ENCODE results near the gene NLK. TPM values are rescaled to one million over a fixed set of nuclear protein-coding genes. Genes with fewer than 3 reads are reported as not detected.
"Not testable (repeated sequence)": the region's sequence is repeated elsewhere in the genome, so short reads cannot be mapped to it uniquely, and the experiment has no call there.

Gene NLK
- total RNA-seq, 1 experiment from 2014 or later: 21.8 TPM

DNA sequence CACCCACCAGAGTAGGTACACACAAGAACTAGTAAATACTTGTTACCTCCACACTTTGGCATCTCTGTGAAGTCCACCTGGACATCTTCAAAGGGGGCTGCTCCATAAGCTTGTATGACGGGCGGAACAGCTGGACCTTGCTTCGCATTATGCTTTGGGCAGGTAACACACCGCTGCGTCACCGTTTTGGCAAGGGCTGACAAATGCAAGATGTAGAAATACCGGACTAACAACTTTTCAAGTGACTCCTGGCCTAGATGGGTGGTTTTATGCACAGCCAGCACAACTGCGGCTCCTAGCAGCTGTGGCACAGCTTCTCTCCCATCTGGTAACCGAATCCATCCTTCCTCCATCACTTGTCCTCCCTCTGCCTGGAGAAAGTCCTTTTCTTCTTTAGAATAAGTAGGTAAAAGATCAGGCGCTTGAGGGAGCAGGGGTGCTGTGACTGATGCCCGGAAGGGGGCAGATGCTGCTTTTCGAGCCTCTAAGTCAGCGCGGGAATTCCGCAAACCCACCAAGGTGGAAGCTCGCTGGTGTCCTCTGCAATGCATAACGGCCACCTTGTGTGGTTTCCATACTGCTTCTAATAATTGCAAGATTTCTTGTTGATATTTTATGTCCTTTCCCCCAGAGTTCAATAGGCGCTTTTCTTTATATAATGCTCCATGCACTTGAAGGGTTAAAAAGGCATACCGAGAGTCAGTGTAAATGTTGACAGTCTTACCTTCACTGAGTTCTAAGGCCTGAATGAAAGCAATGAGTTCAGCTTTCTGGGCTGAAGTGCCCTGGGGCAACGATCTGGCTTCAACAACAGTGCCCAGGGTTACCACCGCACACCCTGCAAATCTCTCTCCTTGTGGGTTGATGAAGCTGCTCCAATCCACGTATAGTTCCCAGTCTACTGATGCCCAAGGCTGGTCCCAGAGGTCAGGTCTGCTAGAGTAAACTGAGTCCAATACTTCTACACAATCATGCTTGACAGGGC lies 191.7 kb downstream of the NLK start:
- not testable (repeated sequence) for H3K9me3 ChIP-seq (replicated peaks); H3K4me3 ChIP-seq; H3K36me3 ChIP-seq

DNA sequence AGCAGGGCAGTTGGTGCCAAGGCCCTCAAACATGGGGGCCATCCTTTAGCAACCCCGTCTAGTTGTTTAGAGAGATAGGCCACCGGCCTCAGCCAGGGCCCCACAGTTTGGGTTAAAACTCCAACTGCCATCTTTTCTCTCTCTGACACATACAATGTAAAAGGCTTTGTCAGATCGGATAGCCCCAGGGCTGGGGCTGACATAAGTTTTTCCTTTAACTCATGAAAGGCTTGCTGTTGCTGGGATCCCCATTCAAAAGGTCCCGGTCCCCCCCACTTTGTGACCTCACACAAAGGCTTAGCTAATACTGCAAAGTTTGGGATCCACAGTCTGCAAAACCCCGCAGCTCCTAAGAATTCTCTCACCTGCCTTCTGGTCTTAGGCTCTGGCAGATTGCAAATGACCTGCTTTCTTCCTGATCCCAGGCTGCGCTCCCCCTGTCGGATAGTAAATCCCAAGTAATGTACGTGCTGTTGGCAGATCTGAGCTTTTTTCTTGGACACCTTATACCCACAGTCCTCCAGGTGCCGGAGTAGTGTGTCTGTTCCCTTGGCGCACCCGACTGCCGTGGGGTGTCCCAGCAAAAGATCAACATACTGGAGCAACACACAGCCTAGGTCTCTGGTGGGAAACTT lies 192.7 kb downstream of the NLK start:
- not testable (repeated sequence) for H3K9me3 ChIP-seq (replicated peaks); H3K36me3 ChIP-seq; DNase-seq (ENCODE audit: low read depth in 1 of 2, low spot score in 2 of 2); H3K4me1 ChIP-seq (replicated peaks); H3K4me3 ChIP-seq; H3K27me3 ChIP-seq (replicated peaks); H3K27ac ChIP-seq

More for the DNA sequence above, 191.7 kb downstream of the NLK start:
- H3K27me3 ChIP-seq (replicated peaks); DNase-seq (ENCODE audit: low read depth in 1 of 2, low spot score in 2 of 2); H3K4me1 ChIP-seq (replicated peaks); H3K27ac ChIP-seq: not testable (repeated sequence)

GRCh38 chr17:28236033-28236653 lies 193.7 kb downstream of the NLK start:
- DNase-seq (ENCODE audit: low read depth in 1 of 2, low spot score in 2 of 2); H3K27me3 ChIP-seq (replicated peaks); H3K27ac ChIP-seq; H3K9me3 ChIP-seq (replicated peaks); H3K4me3 ChIP-seq; H3K4me1 ChIP-seq (replicated peaks); H3K36me3 ChIP-seq: not testable (repeated sequence)

DNA sequence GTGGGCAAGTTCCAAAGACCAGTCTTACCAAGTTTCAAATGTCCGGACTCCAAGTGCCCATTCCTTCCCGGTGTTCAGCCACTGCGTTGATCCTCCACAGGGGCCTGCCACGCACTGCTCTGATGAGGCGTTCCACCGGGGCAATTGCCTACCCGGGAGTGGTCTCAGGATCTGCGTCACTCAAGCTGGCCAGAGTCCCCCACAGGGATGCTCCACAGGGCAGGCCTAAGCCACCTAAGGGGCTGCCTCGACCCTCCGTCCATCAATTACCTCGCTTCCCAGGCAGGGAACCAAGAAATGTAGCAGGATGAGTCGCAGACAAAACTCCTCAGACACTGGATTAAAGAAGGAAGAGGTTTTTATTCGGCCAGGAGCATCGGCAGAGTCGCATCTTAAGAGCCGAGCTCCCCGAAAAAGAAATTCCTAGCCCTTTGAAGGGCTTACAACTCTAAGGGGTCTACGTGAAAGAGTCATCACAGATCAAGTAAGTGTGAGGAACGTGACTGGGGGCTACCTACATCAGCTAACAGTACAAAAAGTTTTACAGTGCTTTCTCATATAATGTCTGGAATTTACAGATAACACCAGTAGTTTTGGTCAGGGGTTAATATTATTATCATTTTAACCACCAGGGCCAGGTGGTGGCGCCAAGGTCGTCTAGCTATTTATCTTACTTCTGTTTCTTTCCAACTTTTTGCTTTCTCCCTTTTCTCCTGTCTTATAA lies 196.2 kb downstream of the NLK start:
- H3K9me3 ChIP-seq (replicated peaks); H3K36me3 ChIP-seq; H3K27me3 ChIP-seq (replicated peaks); H3K4me3 ChIP-seq; H3K4me1 ChIP-seq (replicated peaks); DNase-seq (ENCODE audit: low read depth in 1 of 2, low spot score in 2 of 2); H3K27ac ChIP-seq: not testable (repeated sequence)

DNA sequence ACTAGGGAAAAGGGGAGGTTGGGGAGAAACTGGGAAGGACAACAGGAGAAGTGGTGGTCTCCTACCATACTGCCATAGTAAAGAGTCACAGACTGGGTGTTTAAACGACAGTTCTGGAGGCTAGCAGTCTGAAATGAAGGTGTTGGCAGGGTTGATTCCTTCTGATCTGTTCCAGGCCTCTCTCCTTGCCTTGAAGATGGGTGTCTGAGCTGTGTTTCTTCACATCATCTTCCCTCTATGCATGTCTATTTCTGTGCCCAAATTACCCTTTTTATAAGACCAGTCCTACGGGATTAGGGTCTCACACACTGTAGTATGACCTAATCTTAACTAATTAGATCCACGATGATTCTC lies 196.8 kb downstream of the NLK start:
- H3K9me3 ChIP-seq (replicated peaks): no peaks in the 10 kb centered on the region
- no peaks in the 10 kb centered on the region for H3K4me1 ChIP-seq (replicated peaks)
- H3K27ac ChIP-seq: no peak overlapping the region
- H3K4me3 ChIP-seq: no peak overlapping the region
- DNase-seq (ENCODE audit: low read depth in 1 of 2, low spot score in 2 of 2): no peak
- no peaks in the 10 kb centered on the region for H3K27me3 ChIP-seq (replicated peaks)
- no peaks in the 10 kb centered on the region for H3K36me3 ChIP-seq

DNA sequence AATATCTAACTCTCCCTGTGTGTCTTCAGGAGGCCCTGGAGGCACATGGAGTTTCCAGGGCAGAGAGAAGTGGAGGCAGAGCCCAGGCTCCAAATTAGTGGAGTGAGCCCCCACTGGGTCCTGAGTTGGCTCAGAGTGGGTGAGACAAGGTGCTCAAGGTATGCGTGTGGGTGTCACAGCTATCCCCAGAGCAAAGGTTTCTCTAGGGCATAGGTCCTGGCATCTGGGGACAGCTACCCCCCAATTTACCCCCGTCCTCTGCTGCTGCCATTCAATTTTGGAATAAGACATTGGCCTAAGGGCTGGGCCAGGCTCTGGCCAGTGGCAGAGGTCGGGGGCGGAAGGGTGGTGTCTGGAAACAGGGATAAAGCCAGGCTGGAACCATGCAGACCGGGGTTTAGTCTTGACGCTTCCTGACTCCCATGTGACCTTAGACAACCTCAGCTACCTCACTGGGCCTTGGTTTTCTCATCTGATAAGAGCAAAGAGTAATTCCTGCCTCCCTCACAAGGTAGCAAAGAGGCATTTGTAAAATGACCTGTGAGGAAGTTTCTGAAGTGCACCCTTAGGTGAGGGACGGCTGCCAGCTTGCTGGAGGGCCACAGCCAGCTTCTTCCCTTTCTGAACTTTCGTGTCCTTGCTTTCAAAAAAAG lies 198.3 kb downstream of the NLK start:
- DNase-seq (ENCODE audit: low read depth in 1 of 2, low spot score in 2 of 2): no peak
- Histone ChIP-seq H3K4me3 (no peak overlapping the region), H3K27me3 (replicated peaks) (no peaks in the 10 kb centered on the region), H3K36me3 (no peaks in the 10 kb centered on the region), H3K9me3 (replicated peaks) (no peaks in the 10 kb centered on the region), H3K4me1 (replicated peaks) (no peaks in the 10 kb centered on the region), H3K27ac (no peak overlapping the region)

GRCh38 chr17:28242791-28243190 lies 200.3 kb downstream of the NLK start:
- H3K27me3 ChIP-seq (replicated peaks): no peaks in the 10 kb centered on the region
- H3K4me3 ChIP-seq: no peak overlapping the region
- DNase-seq (ENCODE audit: low read depth in 1 of 2, low spot score in 2 of 2): no peak
- H3K4me1 ChIP-seq (replicated peaks): no peaks in the 10 kb centered on the region
- H3K9me3 ChIP-seq (replicated peaks): no peaks in the 10 kb centered on the region
- no peaks in the 10 kb centered on the region for H3K36me3 ChIP-seq
- no peak overlapping the region for H3K27ac ChIP-seq

- H3K4me3 ChIP-seq; DNase-seq (ENCODE audit: low read depth in 1 of 2, low spot score in 2 of 2); H3K27ac ChIP-seq; H3K36me3 ChIP-seq; H3K27me3 ChIP-seq (replicated peaks); H3K4me1 ChIP-seq (replicated peaks); H3K9me3 ChIP-seq (replicated peaks): not testable (repeated sequence)
These were observed 200.8 kb downstream of the NLK start for GRCh38 chr17:28243268-28243667.

DNA sequence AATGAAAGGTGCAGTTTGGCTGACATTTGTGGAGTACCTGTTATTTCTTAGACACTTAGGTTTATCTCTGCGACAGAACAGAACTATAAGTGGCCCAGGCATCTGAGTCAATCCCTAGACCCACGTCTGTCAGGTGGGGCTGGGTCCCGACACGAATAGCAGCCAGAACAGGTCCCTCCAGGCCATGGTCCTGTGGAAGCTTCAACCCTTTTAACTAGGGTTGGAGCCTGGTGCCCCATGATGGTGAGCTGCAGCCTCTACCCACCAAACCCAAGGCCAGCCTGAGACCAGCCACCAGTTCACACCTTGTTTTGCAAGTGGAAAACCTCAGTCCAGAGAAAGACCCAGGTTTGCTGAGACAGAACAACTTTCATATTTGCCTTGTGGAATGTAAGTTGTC lies 202.0 kb downstream of the NLK start:
- DNase-seq (ENCODE audit: low read depth in 1 of 2, low spot score in 2 of 2): no peak
- no peaks in the 10 kb centered on the region for H3K36me3 ChIP-seq
- H3K27ac ChIP-seq: no peak overlapping the region
- no peaks in the 10 kb centered on the region for H3K27me3 ChIP-seq (replicated peaks)
- H3K9me3 ChIP-seq (replicated peaks): no peaks in the 10 kb centered on the region
- H3K4me1 ChIP-seq (replicated peaks): no peaks in the 10 kb centered on the region
- H3K4me3 ChIP-seq: no peak overlapping the region

Other genes with a start within 250 kb of the NLK start
- not detected in 2 replicates for gene NOS2, start 242.1 kb upstream of the NLK start, total RNA-seq (2014; rRNA removed; shearing (Covaris generic))
- gene LYRM9, start 149.3 kb upstream of the NLK start, total RNA-seq (2014; rRNA removed; shearing (Covaris generic)): 4.8 and 4.9 TPM in 2 replicates